Endodermal cell (in vitro differentiated cells): ENCODE data around the gene UNC93A. TPM values are rescaled to one million over a fixed set of nuclear protein-coding genes. Genes with fewer than 3 reads are reported as not detected.
"Not testable (repeated sequence)": the region's sequence is repeated elsewhere in the genome, so short reads cannot be mapped to it uniquely, and the experiment has no call there.

ENCODE experiments used
- DNase-seq: peaks from one replicate; pipeline ENCODE4 v3.0.0-alpha.2; 2017
- H3K27ac ChIP-seq: 2 replicates; pipeline ENCODE4 v1.5.1; 2013; ENCODE audit warnings: mild to moderate bottlenecking, low read depth, low read length, moderate library complexity
- H3K27me3 ChIP-seq: 2 replicates; pipeline ENCODE4 v1.6.1; 2013; ENCODE audit warnings: mild to moderate bottlenecking, low read length, moderate library complexity; ENCODE audit not compliant: insufficient read depth, control insufficient read depth, poor library complexity, severe bottlenecking
- H3K36me3 ChIP-seq: 2 replicates; pipeline ENCODE4 v1.7.0; 2013; ENCODE audit warnings: mild to moderate bottlenecking, low read length, moderate library complexity; ENCODE audit not compliant: control insufficient read depth, insufficient read depth
- H3K4me1 ChIP-seq: one replicate; pipeline ENCODE4 v1.7.0; 2013; ENCODE audit warnings: low read length; ENCODE audit not compliant: control insufficient read depth, insufficient read depth
- H3K4me3 ChIP-seq: 2 replicates; pipeline ENCODE4 v1.5.1; 2013; ENCODE audit warnings: mild to moderate bottlenecking, low read length, moderate library complexity
- H3K9ac ChIP-seq: 2 replicates; pipeline ENCODE4 v1.6.1; 2013; ENCODE audit warnings: mild to moderate bottlenecking, low read length, moderate library complexity; ENCODE audit not compliant: poor library complexity, severe bottlenecking; ENCODE audit errors: extremely low read depth
- H3K9me3 ChIP-seq: 2 replicates; pipeline ENCODE4 v1.6.1; 2013; ENCODE audit warnings: mild to moderate bottlenecking, low read length, moderate library complexity; ENCODE audit not compliant: control insufficient read depth
- H3K27ac Mint-ChIP-seq: 2 replicates; pipeline ENCODE4 v1.8.0; 2020; ENCODE audit warnings: mixed read lengths
- H3K27me3 Mint-ChIP-seq: 2 replicates; pipeline ENCODE4 v1.8.0; 2021; ENCODE audit warnings: mild to moderate bottlenecking, mixed read lengths; ENCODE audit not compliant: insufficient read depth
- H3K36me3 Mint-ChIP-seq: 2 replicates; pipeline ENCODE4 v1.8.0; 2020; ENCODE audit warnings: low read depth, mixed read lengths
- H3K4me1 Mint-ChIP-seq: 2 replicates; pipeline ENCODE4 v1.8.0; 2020; ENCODE audit warnings: mixed read lengths
- H3K4me3 Mint-ChIP-seq: 2 replicates; pipeline ENCODE4 v1.8.0; 2020; ENCODE audit warnings: mild to moderate bottlenecking, moderate library complexity, mixed read lengths
- H3K9me3 Mint-ChIP-seq: 2 replicates; pipeline ENCODE4 v1.8.0; 2020; ENCODE audit warnings: mild to moderate bottlenecking, mixed read lengths
- WGBS, 2 experiments: methylation state at CpG; one replicate each; pipeline versions ENCODE4 v1.1.5 to v1.1.7; 2013; ENCODE audit warnings: missing lambda C conversion rate in 2 of 2, mixed read lengths in 1 of 2; ENCODE audit not compliant: insufficient coverage in 1 of 2, insufficient read length in 1 of 2; 5-methylcytosine and 5-hydroxymethylcytosine counted together
- total RNA-seq, 2 donors: library from RNA; stranded (reverse); fragmentation: NEBNext Ultra II Directional in 1 of 2; extraction: Animal tissue kit (Norgen Biotek cat#: 25700) in 1 of 2; gene quantifications; 2 replicates in 1 of 2; 3 replicates in 1 of 2; pipeline ENCODE4 v1.2.1, GENCODE V29; 2021
- TF ChIP-seq, protein P1 (sequence below): fragments of 200-600 bp; sonication (generic); conservative IDR thresholded peaks from 2 replicates; pipeline ENCODE4 v1.5.0; 2021; ENCODE audit warnings: antibody characterized with exemption, mild to moderate bottlenecking

Gene UNC93A
- total RNA-seq, 2 donors from 2014 or later, result 2.0 to 4.0 TPM

DNA sequence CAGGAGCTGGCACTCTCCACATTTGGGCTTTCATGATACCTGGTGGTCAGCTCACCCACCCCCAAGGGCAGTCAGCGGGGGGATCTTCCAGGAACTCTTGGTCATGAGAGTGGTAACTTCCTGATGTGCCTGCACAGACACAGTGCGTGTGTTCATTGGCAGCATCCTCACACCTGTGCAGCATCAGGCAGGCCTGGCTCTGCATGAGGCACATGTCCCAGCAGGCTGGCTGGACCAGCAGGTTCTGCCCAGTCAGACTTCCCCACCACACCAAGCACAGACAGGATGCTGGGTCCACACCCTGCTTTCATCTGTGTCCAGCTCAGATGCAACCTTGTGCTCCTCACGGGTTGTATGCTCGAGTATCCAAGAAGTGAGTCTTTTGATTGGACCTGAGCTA, 15.7 kb upstream of the UNC93A start:
- no peaks in the 10 kb centered on the region for H3K36me3 Mint-ChIP-seq
- no peak overlapping the region for H3K9ac ChIP-seq
- H3K4me3 ChIP-seq, result no peak overlapping the region
- H3K9me3 Mint-ChIP-seq, result no peaks in the 10 kb centered on the region
- H3K27me3 ChIP-seq, result no peaks in the 10 kb centered on the region
- peaks cover 17% of the 10 kb centered on the region for H3K27me3 Mint-ChIP-seq
- H3K27ac ChIP-seq, result no peak overlapping the region
- H3K9me3 ChIP-seq, result no peaks in the 10 kb centered on the region
- peaks cover 28% of the 10 kb centered on the region for H3K4me1 ChIP-seq
- no peak overlapping the region for H3K4me3 Mint-ChIP-seq
- no peaks in the 10 kb centered on the region for H3K36me3 ChIP-seq
- DNase-seq, result no peak
- TF ChIP-seq, protein P1, sequence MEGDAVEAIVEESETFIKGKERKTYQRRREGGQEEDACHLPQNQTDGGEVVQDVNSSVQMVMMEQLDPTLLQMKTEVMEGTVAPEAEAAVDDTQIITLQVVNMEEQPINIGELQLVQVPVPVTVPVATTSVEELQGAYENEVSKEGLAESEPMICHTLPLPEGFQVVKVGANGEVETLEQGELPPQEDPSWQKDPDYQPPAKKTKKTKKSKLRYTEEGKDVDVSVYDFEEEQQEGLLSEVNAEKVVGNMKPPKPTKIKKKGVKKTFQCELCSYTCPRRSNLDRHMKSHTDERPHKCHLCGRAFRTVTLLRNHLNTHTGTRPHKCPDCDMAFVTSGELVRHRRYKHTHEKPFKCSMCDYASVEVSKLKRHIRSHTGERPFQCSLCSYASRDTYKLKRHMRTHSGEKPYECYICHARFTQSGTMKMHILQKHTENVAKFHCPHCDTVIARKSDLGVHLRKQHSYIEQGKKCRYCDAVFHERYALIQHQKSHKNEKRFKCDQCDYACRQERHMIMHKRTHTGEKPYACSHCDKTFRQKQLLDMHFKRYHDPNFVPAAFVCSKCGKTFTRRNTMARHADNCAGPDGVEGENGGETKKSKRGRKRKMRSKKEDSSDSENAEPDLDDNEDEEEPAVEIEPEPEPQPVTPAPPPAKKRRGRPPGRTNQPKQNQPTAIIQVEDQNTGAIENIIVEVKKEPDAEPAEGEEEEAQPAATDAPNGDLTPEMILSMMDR, result no peak
- WGBS, 2 experiments, result 89 to 100% methylated on average over 3 to 4 of the region's 4 CpGs
- H3K27ac Mint-ChIP-seq, result no peak overlapping the region
- H3K4me1 Mint-ChIP-seq, result peaks cover 72% of the 10 kb centered on the region

DNA sequence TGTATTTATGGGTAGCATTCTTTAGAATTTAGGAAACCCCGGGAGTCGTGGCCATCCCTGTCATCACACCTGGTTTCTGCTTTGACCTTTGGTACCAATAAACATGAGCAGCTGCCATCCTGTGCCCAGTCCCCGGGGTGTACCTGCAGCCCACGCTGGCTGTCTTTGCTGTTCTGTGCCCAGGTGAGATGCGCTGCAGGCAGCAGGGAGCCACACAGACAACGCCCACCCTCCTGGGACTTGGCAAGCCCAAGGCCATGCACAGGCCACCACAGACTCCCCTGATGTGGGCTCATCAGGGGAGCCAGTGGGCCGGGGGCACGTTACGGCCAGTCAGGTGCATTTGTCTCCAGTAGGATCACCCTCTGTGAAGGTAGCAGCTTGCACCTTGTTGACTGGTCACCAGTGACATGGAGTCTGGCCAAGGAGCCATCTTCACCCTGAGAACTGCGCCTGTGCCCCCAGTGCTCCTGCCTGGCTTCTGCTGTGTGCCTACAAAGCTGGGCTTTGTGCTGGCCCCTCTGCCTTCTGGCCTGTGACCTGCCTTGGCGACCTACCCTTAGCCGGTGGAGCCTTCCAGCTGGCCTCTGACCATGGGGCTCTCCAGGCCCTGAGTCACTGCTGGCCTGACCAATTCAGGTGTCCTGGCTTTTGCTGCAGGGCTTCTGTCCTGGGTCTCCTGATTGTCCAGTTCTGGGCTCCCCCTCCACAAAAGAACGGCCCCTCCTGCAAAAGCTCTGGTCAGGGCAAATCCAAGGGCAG, 14.2 kb upstream of the UNC93A start:
- no peak overlapping the region for H3K9ac ChIP-seq
- H3K36me3 ChIP-seq, result no peaks in the 10 kb centered on the region
- no peak for DNase-seq
- WGBS, 2 experiments, result 82 to 83% methylated on average over 10 to 13 of the region's 13 CpGs
- no peaks in the 10 kb centered on the region for H3K27me3 ChIP-seq
- H3K4me1 Mint-ChIP-seq, result peaks cover 70% of the 10 kb centered on the region
- H3K27ac ChIP-seq, result no peak overlapping the region
- H3K36me3 Mint-ChIP-seq, result no peaks in the 10 kb centered on the region
- H3K4me3 ChIP-seq, result no peak overlapping the region
- no peaks in the 10 kb centered on the region for H3K9me3 Mint-ChIP-seq
- no peak overlapping the region for H3K4me3 Mint-ChIP-seq
- H3K27ac Mint-ChIP-seq, result no peak overlapping the region
- no peaks in the 10 kb centered on the region for H3K9me3 ChIP-seq
- H3K4me1 ChIP-seq, result peaks cover 20% of the 10 kb centered on the region
- peaks cover 14% of the 10 kb centered on the region for H3K27me3 Mint-ChIP-seq
- TF ChIP-seq, protein P1, result no peak

DNA sequence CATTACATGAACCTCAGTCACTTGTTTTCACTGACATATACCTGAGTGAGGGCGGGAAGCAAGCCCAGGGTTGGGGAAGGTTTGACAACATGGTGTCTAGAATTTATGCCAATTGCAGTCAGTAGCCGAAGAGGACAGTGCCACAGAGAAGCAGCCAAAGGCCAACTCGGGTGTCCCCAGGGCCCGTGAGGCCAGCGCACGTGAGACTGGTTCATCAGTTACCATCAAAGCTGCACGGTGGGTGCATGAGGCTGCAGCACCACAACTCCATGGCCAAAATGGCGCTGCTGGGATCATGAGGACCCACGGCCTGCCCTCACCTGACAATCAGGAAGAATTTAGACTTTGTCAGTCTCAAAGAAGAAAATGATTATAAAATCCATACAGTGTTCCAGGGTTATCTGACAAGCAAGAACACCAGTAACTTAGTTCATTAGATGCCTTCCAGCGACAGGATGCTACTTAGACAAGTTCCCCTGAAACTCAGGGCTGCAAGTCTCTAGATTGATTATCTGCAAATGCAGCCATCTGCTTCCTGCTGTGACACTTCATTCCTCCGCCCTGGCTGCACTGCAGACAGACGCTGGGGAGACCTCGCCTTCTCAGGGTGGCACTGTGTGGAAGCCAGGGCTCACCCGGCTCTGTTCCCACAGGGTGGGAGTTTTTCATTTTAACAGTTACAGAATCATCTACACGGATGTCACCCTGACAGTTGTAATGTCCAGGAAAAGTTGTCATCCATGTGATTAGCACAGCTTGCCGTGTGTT, 12.8 kb upstream of the UNC93A start:
- H3K9me3 Mint-ChIP-seq, H3K36me3 Mint-ChIP-seq, H3K27ac Mint-ChIP-seq, H3K27ac ChIP-seq, H3K4me3 Mint-ChIP-seq, H3K4me3 ChIP-seq, H3K27me3 ChIP-seq, H3K9ac ChIP-seq, H3K9me3 ChIP-seq, H3K36me3 ChIP-seq: not testable (repeated sequence)
- peak; percentile 60 for DNase-seq
- WGBS, 2 experiments, result 80 to 87% methylated on average over 8 to 11 of the region's 16 CpGs
- H3K4me1 ChIP-seq, result peaks cover 14% of the 10 kb centered on the region
- H3K27me3 Mint-ChIP-seq, result peaks cover 14% of the 10 kb centered on the region
- H3K4me1 Mint-ChIP-seq, result peaks cover 66% of the 10 kb centered on the region
